ENCODE data around the gene FGFRL1.

FGFRL1 gene

GRCh38 chr4:1039493-1040343 is 28.3 kb downstream of the FGFRL1 start:
- Histone ChIP-seq H3K36me3 (ENCODE audit: insufficient read depth, low read length) (no peaks in the 10 kb centered on the region), H3K27ac (ENCODE audit: low read length) (no peak overlapping the region), H3K4me2 (ENCODE audit: insufficient read depth, low read length) (no peak overlapping the region), H3K9me3 (ENCODE audit: insufficient read depth, low read length, severe bottlenecking) (no peaks in the 10 kb centered on the region), H3K4me1 (ENCODE audit: insufficient read depth, low read length) (no peaks in the 10 kb centered on the region), H3K4me3 (ENCODE audit: low read depth in 1 of 2, low read length in 2 of 2) (no peak overlapping the region), H3K9ac (ENCODE audit: low read depth, low read length) (no peak overlapping the region), H3K79me2 (ENCODE audit: insufficient read depth, low read length) (no peaks in the 10 kb centered on the region), H4K20me1 (ENCODE audit: insufficient read depth, low read length) (peaks cover 4% of the 10 kb centered on the region; the same call in 1 of the 2 replicates), H2AFZ (ENCODE audit: low read depth, low read length) (no peak overlapping the region), H3K27me3 (ENCODE audit: insufficient read depth, low read length, poor library complexity) (no peaks in the 10 kb centered on the region)
- ATAC-seq (ENCODE audit: insufficient read depth, low read depth) (no peak), DNase-seq (no peak)
- TF ChIP-seq EZH2 (IDR thresholded peaks at IDR 0.05; ENCODE audit: borderline replicate concordance, low read depth, low read length, severe bottlenecking) (no peak), CTCF (IDR thresholded peaks at IDR 0.05; ENCODE audit: borderline replicate concordance, extremely low read depth, low read length, poor library complexity, severe bottlenecking) (no peak)

- no peaks in the 10 kb centered on the region for H3K36me3 ChIP-seq (ENCODE audit: insufficient read depth, low read length)
Observed at GRCh38 chr4:1040344-1041146, 29.1 kb downstream of the FGFRL1 start.

GRCh38 chr4:1041147-1041935 is 29.9 kb downstream of the FGFRL1 start:
- TF ChIP-seq CTCF (IDR thresholded peaks at IDR 0.05; ENCODE audit: borderline replicate concordance, extremely low read depth, low read length, poor library complexity, severe bottlenecking) (no peak), EZH2 (IDR thresholded peaks at IDR 0.05; ENCODE audit: borderline replicate concordance, low read depth, low read length, severe bottlenecking) (no peak)
- Histone ChIP-seq H2AFZ (ENCODE audit: low read depth, low read length) (no peak overlapping the region), H3K27me3 (ENCODE audit: insufficient read depth, low read length, poor library complexity) (no peaks in the 10 kb centered on the region), H4K20me1 (ENCODE audit: insufficient read depth, low read length) (peaks cover 4% of the 10 kb centered on the region; the same call in 1 of the 2 replicates), H3K36me3 (ENCODE audit: insufficient read depth, low read length) (no peaks in the 10 kb centered on the region), H3K79me2 (ENCODE audit: insufficient read depth, low read length) (no peaks in the 10 kb centered on the region), H3K4me2 (ENCODE audit: insufficient read depth, low read length) (no peak overlapping the region), H3K4me1 (ENCODE audit: insufficient read depth, low read length) (no peaks in the 10 kb centered on the region), H3K9me3 (ENCODE audit: insufficient read depth, low read length, severe bottlenecking) (no peaks in the 10 kb centered on the region), H3K9ac (ENCODE audit: low read depth, low read length) (no peak overlapping the region), H3K27ac (ENCODE audit: low read length) (no peak overlapping the region), H3K4me3 (ENCODE audit: low read depth in 1 of 2, low read length in 2 of 2) (no peak overlapping the region)
- DNase-seq, result no peak
- no peak for ATAC-seq (ENCODE audit: insufficient read depth, low read depth)

More at GRCh38 chr4:1040344-1041146, 29.1 kb downstream of the FGFRL1 start:
- Histone ChIP-seq H3K4me1 (ENCODE audit: insufficient read depth, low read length) (no peaks in the 10 kb centered on the region), H3K27me3 (ENCODE audit: insufficient read depth, low read length, poor library complexity) (no peaks in the 10 kb centered on the region), H3K4me3 (ENCODE audit: low read depth in 1 of 2, low read length in 2 of 2) (no peak overlapping the region), H3K4me2 (ENCODE audit: insufficient read depth, low read length) (no peak overlapping the region), H3K79me2 (ENCODE audit: insufficient read depth, low read length) (no peaks in the 10 kb centered on the region), H3K9me3 (ENCODE audit: insufficient read depth, low read length, severe bottlenecking) (no peaks in the 10 kb centered on the region), H4K20me1 (ENCODE audit: insufficient read depth, low read length) (peaks cover 4% of the 10 kb centered on the region; the same call in 1 of the 2 replicates), H3K9ac (ENCODE audit: low read depth, low read length) (no peak overlapping the region), H2AFZ (ENCODE audit: low read depth, low read length) (no peak overlapping the region), H3K27ac (ENCODE audit: low read length) (no peak overlapping the region)
- DNase-seq, result no peak
- no peak for TF ChIP-seq EZH2 (IDR thresholded peaks at IDR 0.05; ENCODE audit: borderline replicate concordance, low read depth, low read length, severe bottlenecking)
- TF ChIP-seq CTCF (IDR thresholded peaks at IDR 0.05; ENCODE audit: borderline replicate concordance, extremely low read depth, low read length, poor library complexity, severe bottlenecking), result no peak
- ATAC-seq (ENCODE audit: insufficient read depth, low read depth), result no peak

Measured in DND-41 (cell line).